HG02763 (cell line): Measurements from ENCODE around the gene MINDY3.
"Not testable (repeated sequence)": the region's sequence is repeated elsewhere in the genome, so short reads cannot be mapped to it uniquely, and the experiment has no call there.

Experiments
- ATAC-seq: cut with Tn5 transposase; IDR thresholded peaks from one replicate; pipeline ENCODE4 v1.9.1; 2021; ENCODE audit warnings: mild to moderate bottlenecking, moderate library complexity; ENCODE audit not compliant: unreplicated experiment

Gene MINDY3

GRCh38 chr10:15859906-15860691 is at the start of gene MINDY3:
Gene MINDY3, minus strand, starts transcription at chr10:15860507. Its CDS starts 208 bp downstream, at chr10:15860299.
- ATAC-seq = peak; percentile 97

- ATAC-seq = no peak
These were observed 41.6 kb upstream of the MINDY3 start for GRCh38 chr10:15901889-15902288.

- no peak for ATAC-seq
These were observed 37.7 kb upstream of the MINDY3 start for GRCh38 chr10:15898046-15898445.

GRCh38 chr10:15897287-15897686 is 37.0 kb upstream of the MINDY3 start:
- ATAC-seq = no peak

GRCh38 chr10:15896654-15897053 is 36.3 kb upstream of the MINDY3 start:
- no peak for ATAC-seq

- no peak for ATAC-seq
These were observed 24.1 kb upstream of the MINDY3 start for GRCh38 chr10:15884447-15884846.

- ATAC-seq = no peak
These were observed 21.2 kb upstream of the MINDY3 start for GRCh38 chr10:15881542-15881941.

GRCh38 chr10:15879663-15880062 is 19.4 kb upstream of the MINDY3 start:
- ATAC-seq = no peak

- no peak for ATAC-seq
These were observed 18.8 kb upstream of the MINDY3 start for GRCh38 chr10:15879058-15879457.

GRCh38 chr10:15877836-15878576 is 17.7 kb upstream of the MINDY3 start:
- no peak for ATAC-seq

- ATAC-seq = not testable (repeated sequence)
These were observed 16.0 kb upstream of the MINDY3 start for GRCh38 chr10:15876274-15876673.

GRCh38 chr10:15872645-15873044 is 12.3 kb upstream of the MINDY3 start:
- ATAC-seq = not testable (repeated sequence)

GRCh38 chr10:15871823-15872222 is 11.5 kb upstream of the MINDY3 start:
- ATAC-seq = no peak

- ATAC-seq = no peak
These were observed 9.6 kb upstream of the MINDY3 start for GRCh38 chr10:15869935-15870334.

GRCh38 chr10:15868006-15868405 is 7.7 kb upstream of the MINDY3 start:
- no peak for ATAC-seq

GRCh38 chr10:15865304-15865703 is 5.0 kb upstream of the MINDY3 start:
- ATAC-seq = no peak

- ATAC-seq = no peak
These were observed 4.1 kb upstream of the MINDY3 start for GRCh38 chr10:15864419-15864818.

- no peak for ATAC-seq
These were observed 3.4 kb upstream of the MINDY3 start for GRCh38 chr10:15863733-15864132.

GRCh38 chr10:15863323-15863722 is 3.0 kb upstream of the MINDY3 start:
- no peak for ATAC-seq

- no peak for ATAC-seq
These were observed 440 bp upstream of the MINDY3 start for GRCh38 chr10:15860692-15861201.

- ATAC-seq = peak; percentile 49
These were observed 800 bp downstream of the MINDY3 start for GRCh38 chr10:15859509-15859905.

- ATAC-seq = no peak
These were observed 1.4 kb downstream of the MINDY3 start for GRCh38 chr10:15858861-15859281.
